Measurements from ENCODE around the gene MCF2L2.

MCF2L2 gene

GRCh38 chr3:183153210-183153950 is 275.0 kb downstream of the MCF2L2 start:
- DNase-seq: no peak

GRCh38 chr3:183151821-183152351 is 276.5 kb downstream of the MCF2L2 start:
- DNase-seq: no peak

DNA sequence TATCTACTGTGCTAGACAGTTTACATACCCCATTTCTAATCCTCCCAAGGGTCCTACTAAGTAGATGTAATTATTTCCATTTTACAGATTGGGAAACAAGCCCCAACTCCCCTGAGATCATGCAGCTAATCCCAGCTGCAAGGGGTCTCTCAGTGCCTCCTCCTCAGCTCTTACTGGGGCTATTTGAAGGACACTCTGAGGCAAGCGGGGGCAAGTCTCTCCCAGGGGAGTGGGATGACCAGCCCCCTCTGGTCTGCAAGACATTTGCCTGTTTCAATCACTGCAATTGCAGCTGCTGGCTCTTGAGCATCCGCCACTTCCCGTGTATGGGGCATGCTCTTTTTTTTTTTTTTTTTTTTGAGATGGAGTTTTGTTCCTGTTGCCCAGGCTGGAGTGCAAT is 277.3 kb downstream of the MCF2L2 start:
- DNase-seq: peak; percentile 96

GRCh38 chr3:183149915-183150750 is 278.3 kb downstream of the MCF2L2 start:
- DNase-seq: no peak

- no peak for DNase-seq
Observed at GRCh38 chr3:183148056-183148455, 280.4 kb downstream of the MCF2L2 start.

DNA sequence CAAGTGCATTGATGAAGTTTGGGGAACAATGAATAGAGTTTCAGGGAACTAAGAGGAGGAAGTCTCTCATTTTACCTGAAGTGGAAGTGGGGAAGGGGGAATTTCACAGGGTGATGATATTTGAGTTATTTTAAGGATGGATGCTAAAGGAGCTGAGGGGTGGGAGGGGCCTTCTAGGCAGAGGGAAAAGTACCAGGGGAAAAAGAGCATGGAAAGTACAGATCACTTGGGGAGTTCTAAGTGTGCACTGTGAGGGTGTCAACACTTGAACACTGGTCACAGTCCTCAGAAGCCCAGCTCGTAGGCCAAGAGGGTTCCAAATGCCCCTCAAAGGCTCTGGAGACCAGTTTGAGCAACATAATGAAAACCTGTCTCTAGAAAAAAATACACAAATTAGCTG is 284.1 kb downstream of the MCF2L2 start:
- DNase-seq: no peak

- no peak for DNase-seq
Observed at GRCh38 chr3:183142199-183142598, 286.2 kb downstream of the MCF2L2 start.

DNA sequence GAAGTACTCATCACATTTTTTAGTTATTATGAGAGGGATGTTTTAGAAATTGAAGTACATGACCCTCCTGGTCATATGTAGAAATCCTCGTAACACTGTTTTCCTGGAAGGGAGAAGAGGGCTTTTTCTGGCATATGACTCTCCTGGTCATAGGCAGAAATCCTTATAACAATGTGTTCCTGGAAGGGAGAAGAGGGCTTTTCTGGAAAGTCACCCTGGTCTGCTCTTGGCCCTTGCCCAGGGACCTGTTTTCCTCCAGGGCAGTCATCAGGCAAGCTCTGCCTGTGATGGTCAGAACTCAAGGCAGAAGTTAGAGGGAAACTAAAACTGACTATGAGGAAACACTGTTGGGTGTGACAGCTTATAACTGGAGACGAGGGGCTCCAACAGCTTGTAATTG is 293.6 kb downstream of the MCF2L2 start:
- no peak for DNase-seq

DNA sequence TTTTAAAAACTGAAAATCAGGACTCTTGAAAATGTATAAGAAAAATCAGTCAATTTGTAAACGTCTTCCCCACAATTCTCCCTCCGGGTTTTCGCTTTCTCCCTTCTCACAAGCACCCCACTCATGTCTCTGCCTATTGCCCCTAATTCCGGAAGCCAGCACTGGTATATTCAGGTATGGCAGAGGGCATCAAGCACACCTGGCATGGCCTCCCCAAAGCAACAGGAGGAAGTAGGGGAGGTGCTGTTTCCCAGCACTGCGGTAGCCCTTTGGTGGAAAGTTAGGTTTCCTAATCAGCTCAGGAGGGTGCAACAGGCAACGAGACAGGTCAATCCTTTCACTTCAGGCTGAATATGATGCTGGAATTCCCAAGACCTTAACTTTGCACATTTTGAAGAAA is 296.0 kb downstream of the MCF2L2 start:
- no peak for DNase-seq

DNA sequence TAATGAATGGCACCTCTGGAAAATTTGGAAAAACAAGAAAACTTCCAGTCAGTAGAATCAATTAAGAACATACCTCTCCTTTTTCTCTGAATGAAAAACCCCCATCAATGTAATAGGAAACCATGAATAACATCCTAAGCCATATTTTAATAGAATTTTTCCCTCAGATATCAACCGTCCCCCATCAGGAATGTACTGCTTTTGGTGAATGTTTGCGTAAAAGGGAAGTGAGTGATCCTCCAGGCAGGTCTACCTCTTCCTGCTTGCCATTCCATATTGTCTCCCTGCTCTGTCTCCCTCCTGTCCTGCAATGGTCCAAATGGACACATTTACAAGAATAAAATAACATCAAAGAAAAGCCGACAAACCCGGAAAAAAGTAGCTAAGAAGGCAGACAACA is 296.7 kb downstream of the MCF2L2 start:
- DNase-seq: no peak

DNA sequence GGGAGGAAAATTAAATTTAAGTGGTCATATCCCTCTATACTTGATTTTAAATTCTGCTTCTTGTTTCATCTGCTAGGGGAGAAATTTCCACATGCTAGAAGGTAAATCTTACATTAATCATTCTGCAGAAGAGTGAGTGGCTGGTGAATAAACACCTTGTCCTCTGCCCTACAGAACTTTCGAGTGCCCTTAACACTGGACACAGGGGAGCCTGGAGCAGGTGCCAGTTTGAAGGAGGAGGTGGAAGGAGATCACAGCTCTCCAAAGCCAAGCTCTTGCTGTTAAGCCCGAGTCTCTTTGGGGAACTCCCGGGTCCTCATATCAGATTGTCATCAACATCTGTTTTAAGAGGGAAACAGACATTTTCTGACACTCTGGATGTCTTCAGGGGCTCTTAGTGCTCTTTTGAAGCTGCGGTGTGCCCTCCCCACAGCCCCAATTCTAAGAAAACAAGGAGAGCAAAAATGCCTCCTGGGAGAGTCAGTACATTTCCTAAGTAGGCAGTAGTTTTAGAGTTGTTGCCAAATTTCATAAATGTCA is 297.2 kb downstream of the MCF2L2 start:
- DNase-seq: no peak

- DNase-seq: no peak
Observed at GRCh38 chr3:183129243-183129642, 299.2 kb downstream of the MCF2L2 start.

GRCh38 chr3:183128709-183129108 is 299.7 kb downstream of the MCF2L2 start:
- no peak for DNase-seq

All from NCI-H1436 treated with DMSO at 0.1 percent for 48 hours (cell line).